ENCODE data around the gene RNF145. TPM values are rescaled to one million over a fixed set of nuclear protein-coding genes. Genes with fewer than 3 reads are reported as not detected.

Gene RNF145
- total and polyA plus RNA-seq, 2 of the 13 experiments (the other 11 are each of a cell fraction or from before 2014, with no cell fraction given) = 24.6 TPM

DNA sequence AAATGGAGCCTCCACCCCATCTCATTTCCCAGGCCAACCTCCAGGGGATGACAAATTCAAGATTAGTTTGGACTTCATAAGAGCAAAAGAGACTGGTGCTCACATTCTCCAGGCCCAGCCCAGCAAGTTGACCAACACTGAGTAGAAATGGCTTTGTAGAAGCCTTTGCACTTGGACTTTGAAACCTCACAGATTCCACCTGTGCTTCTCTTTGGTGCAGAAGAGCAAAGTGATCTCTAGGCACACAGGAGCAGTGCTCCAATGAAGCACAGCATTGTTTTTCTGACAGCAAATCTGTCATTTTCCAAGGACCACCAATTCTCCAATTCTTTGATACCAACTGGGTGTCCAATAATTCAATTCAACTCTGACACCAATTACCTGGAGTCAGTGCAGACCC lies 17.1 kb upstream of the RNF145 start (continued):
- TF ChIP-seq, protein P1, sequence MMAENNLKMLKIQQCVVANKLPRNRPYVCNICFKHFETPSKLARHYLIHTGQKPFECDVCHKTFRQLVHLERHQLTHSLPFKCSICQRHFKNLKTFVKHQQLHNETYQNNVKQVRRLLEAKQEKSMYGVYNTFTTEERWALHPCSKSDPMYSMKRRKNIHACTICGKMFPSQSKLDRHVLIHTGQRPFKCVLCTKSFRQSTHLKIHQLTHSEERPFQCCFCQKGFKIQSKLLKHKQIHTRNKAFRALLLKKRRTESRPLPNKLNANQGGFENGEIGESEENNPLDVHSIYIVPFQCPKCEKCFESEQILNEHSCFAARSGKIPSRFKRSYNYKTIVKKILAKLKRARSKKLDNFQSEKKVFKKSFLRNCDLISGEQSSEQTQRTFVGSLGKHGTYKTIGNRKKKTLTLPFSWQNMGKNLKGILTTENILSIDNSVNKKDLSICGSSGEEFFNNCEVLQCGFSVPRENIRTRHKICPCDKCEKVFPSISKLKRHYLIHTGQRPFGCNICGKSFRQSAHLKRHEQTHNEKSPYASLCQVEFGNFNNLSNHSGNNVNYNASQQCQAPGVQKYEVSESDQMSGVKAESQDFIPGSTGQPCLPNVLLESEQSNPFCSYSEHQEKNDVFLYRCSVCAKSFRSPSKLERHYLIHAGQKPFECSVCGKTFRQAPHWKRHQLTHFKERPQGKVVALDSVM (CRISPR knock-in tag; IDR thresholded peaks at IDR 0.05) = no peak
- TF ChIP-seq EHMT2 (IDR thresholded peaks at IDR 0.05; ENCODE audit: borderline replicate concordance, low read depth, low read length) (peak; percentile 43; the same call in 1 of the 2 replicates), MAFF (IDR thresholded peaks at IDR 0.05; ENCODE audit: low read depth, low read length) (no peak), ZFP37 (CRISPR knock-in tag; IDR thresholded peaks at IDR 0.05; ENCODE audit: borderline replicate concordance) (no peak), ZNF790 (CRISPR knock-in tag; IDR thresholded peaks at IDR 0.05; ENCODE audit: borderline replicate concordance) (no peak), ZNF263 (CRISPR knock-in tag; IDR thresholded peaks at IDR 0.05) (peak; percentile 60)
- TF ChIP-seq, protein P2, sequence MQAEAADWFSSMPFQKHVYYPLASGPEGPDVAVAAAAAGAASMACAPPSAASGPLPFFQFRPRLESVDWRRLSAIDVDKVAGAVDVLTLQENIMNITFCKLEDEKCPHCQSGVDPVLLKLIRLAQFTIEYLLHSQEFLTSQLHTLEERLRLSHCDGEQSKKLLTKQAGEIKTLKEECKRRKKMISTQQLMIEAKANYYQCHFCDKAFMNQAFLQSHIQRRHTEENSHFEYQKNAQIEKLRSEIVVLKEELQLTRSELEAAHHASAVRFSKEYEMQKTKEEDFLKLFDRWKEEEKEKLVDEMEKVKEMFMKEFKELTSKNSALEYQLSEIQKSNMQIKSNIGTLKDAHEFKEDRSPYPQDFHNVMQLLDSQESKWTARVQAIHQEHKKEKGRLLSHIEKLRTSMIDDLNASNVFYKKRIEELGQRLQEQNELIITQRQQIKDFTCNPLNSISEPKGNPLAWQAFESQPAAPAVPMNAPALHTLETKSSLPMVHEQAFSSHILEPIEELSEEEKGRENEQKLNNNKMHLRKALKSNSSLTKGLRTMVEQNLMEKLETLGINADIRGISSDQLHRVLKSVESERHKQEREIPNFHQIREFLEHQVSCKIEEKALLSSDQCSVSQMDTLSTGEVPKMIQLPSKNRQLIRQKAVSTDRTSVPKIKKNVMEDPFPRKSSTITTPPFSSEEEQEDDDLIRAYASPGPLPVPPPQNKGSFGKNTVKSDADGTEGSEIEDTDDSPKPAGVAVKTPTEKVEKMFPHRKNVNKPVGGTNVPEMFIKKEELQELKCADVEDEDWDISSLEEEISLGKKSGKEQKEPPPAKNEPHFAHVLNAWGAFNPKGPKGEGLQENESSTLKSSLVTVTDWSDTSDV (CRISPR knock-in tag; IDR thresholded peaks at IDR 0.05) = no peak
- TF ChIP-seq, protein P3, sequence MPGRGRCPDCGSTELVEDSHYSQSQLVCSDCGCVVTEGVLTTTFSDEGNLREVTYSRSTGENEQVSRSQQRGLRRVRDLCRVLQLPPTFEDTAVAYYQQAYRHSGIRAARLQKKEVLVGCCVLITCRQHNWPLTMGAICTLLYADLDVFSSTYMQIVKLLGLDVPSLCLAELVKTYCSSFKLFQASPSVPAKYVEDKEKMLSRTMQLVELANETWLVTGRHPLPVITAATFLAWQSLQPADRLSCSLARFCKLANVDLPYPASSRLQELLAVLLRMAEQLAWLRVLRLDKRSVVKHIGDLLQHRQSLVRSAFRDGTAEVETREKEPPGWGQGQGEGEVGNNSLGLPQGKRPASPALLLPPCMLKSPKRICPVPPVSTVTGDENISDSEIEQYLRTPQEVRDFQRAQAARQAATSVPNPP (CRISPR knock-in tag; IDR thresholded peaks at IDR 0.05) = no peak
- TF ChIP-seq, protein P4, sequence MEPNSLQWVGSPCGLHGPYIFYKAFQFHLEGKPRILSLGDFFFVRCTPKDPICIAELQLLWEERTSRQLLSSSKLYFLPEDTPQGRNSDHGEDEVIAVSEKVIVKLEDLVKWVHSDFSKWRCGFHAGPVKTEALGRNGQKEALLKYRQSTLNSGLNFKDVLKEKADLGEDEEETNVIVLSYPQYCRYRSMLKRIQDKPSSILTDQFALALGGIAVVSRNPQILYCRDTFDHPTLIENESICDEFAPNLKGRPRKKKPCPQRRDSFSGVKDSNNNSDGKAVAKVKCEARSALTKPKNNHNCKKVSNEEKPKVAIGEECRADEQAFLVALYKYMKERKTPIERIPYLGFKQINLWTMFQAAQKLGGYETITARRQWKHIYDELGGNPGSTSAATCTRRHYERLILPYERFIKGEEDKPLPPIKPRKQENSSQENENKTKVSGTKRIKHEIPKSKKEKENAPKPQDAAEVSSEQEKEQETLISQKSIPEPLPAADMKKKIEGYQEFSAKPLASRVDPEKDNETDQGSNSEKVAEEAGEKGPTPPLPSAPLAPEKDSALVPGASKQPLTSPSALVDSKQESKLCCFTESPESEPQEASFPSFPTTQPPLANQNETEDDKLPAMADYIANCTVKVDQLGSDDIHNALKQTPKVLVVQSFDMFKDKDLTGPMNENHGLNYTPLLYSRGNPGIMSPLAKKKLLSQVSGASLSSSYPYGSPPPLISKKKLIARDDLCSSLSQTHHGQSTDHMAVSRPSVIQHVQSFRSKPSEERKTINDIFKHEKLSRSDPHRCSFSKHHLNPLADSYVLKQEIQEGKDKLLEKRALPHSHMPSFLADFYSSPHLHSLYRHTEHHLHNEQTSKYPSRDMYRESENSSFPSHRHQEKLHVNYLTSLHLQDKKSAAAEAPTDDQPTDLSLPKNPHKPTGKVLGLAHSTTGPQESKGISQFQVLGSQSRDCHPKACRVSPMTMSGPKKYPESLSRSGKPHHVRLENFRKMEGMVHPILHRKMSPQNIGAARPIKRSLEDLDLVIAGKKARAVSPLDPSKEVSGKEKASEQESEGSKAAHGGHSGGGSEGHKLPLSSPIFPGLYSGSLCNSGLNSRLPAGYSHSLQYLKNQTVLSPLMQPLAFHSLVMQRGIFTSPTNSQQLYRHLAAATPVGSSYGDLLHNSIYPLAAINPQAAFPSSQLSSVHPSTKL (CRISPR knock-in tag; IDR thresholded peaks at IDR 0.05) = peak; percentile 69
- TF ChIP-seq, protein P5, sequence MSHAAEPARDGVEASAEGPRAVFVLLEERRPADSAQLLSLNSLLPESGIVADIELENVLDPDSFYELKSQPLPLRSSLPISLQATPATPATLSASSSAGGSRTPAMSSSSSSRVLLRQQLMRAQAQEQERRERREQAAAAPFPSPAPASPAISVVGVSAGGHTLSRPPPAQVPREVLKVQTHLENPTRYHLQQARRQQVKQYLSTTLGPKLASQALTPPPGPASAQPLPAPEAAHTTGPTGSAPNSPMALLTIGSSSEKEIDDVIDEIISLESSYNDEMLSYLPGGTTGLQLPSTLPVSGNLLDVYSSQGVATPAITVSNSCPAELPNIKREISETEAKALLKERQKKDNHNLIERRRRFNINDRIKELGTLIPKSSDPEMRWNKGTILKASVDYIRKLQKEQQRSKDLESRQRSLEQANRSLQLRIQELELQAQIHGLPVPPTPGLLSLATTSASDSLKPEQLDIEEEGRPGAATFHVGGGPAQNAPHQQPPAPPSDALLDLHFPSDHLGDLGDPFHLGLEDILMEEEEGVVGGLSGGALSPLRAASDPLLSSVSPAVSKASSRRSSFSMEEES (CRISPR knock-in tag; IDR thresholded peaks at IDR 0.05) = no peak
- TF ChIP-seq, protein P6, sequence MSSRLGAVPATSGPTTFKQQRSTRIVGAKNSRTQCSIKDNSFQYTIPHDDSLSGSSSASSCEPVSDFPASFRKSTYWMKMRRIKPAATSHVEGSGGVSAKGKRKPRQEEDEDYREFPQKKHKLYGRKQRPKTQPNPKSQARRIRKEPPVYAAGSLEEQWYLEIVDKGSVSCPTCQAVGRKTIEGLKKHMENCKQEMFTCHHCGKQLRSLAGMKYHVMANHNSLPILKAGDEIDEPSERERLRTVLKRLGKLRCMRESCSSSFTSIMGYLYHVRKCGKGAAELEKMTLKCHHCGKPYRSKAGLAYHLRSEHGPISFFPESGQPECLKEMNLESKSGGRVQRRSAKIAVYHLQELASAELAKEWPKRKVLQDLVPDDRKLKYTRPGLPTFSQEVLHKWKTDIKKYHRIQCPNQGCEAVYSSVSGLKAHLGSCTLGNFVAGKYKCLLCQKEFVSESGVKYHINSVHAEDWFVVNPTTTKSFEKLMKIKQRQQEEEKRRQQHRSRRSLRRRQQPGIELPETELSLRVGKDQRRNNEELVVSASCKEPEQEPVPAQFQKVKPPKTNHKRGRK (CRISPR knock-in tag; IDR thresholded peaks at IDR 0.05) = no peak

All from HepG2 (cell line).